Neutrophil (primary cell): Measurements from ENCODE around the gene G6PC3.

Experiments used
- H3K27ac ChIP-seq: fragments of 200-600 bp; sonication (generic); 2 replicates; pipeline ENCODE4 v1.5.1; 2016; ENCODE audit warnings: mild to moderate bottlenecking, moderate library complexity
- H3K27me3 ChIP-seq: fragments of 200-600 bp; sonication (generic); 2 replicates; pipeline ENCODE4 v1.6.0; 2016; ENCODE audit warnings: mild to moderate bottlenecking
- H3K36me3 ChIP-seq: fragments of 200-600 bp; sonication (generic); 2 replicates; pipeline ENCODE4 v1.5.1; 2017
- H3K4me1 ChIP-seq, 2 experiments: fragments of 200-600 bp in 1 of 2; sonication (generic) in 1 of 2; 1 replicate in 1 of 2; 2 replicates in 1 of 2; pipeline versions ENCODE4 v1.5.1 to v1.6.1; 2013 to 2016; ENCODE audit warnings: low read depth in 1 of 2, low read length in 1 of 2, mild to moderate bottlenecking in 1 of 2, moderate library complexity in 1 of 2; ENCODE audit not compliant: control insufficient read depth in 1 of 2, insufficient read depth in 1 of 2
- H3K4me3 ChIP-seq, 2 experiments: fragments of 200-600 bp in 1 of 2; sonication (generic) in 1 of 2; 1 replicate in 1 of 2; 2 replicates in 1 of 2; pipeline ENCODE4 v1.5.1; 2013 to 2016; ENCODE audit warnings: low read depth in 1 of 2, low read length in 1 of 2, mild to moderate bottlenecking in 1 of 2, moderate library complexity in 1 of 2
- H3K9me3 ChIP-seq: fragments of 200-600 bp; sonication (generic); 2 replicates; pipeline ENCODE4 v1.5.1; 2016
- CTCF ChIP-seq: fragments of 200-600 bp; sonication (generic); IDR thresholded peaks from 2 replicates; pipeline ENCODE4 v1.5.1; 2016; ENCODE audit warnings: antibody characterized with exemption

Gene G6PC3

GRCh38 chr17:44083250-44083849 lies 12.8 kb downstream of the G6PC3 start:
- no peak overlapping the region for H3K27ac ChIP-seq
- H3K9me3 ChIP-seq: no peaks in the 10 kb centered on the region
- no peaks in the 10 kb centered on the region for H3K27me3 ChIP-seq
- no peaks in the 10 kb centered on the region for H3K4me1 ChIP-seq
- peaks cover 99% of the 10 kb centered on the region for H3K36me3 ChIP-seq
- TF ChIP-seq CTCF: no peak
- no peak overlapping the region for H3K4me3 ChIP-seq

- H3K36me3 ChIP-seq: peaks cover 99% of the 10 kb centered on the region
- no peak overlapping the region for H3K27ac ChIP-seq
- H3K27me3 ChIP-seq: no peaks in the 10 kb centered on the region
- no peak overlapping the region for H3K4me3 ChIP-seq
- H3K4me1 ChIP-seq: no peaks in the 10 kb centered on the region
- no peaks in the 10 kb centered on the region for H3K9me3 ChIP-seq
- no peak for TF ChIP-seq CTCF
These were observed 13.6 kb downstream of the G6PC3 start for GRCh38 chr17:44084131-44084538.

GRCh38 chr17:44084921-44085320 lies 14.4 kb downstream of the G6PC3 start:
- Histone ChIP-seq H3K27me3 (no peaks in the 10 kb centered on the region), H3K27ac (no peak overlapping the region), H3K9me3 (no peaks in the 10 kb centered on the region), H3K36me3 (peaks cover 97% of the 10 kb centered on the region), H3K4me1 (no peaks in the 10 kb centered on the region), H3K4me3 (no peak overlapping the region)
- no peak for TF ChIP-seq CTCF

- no peak overlapping the region for H3K4me3 ChIP-seq
- H3K36me3 ChIP-seq: peaks cover 97% of the 10 kb centered on the region
- H3K27ac ChIP-seq: no peak overlapping the region
- no peaks in the 10 kb centered on the region for H3K4me1 ChIP-seq
- no peak for TF ChIP-seq CTCF
- no peaks in the 10 kb centered on the region for H3K9me3 ChIP-seq
- H3K27me3 ChIP-seq: no peaks in the 10 kb centered on the region
These were observed 15.4 kb downstream of the G6PC3 start for GRCh38 chr17:44085908-44086307.

GRCh38 chr17:44086364-44087311 lies 16.1 kb downstream of the G6PC3 start:
- H3K27me3 ChIP-seq: no peaks in the 10 kb centered on the region
- peaks cover 97% of the 10 kb centered on the region for H3K36me3 ChIP-seq
- H3K4me1 ChIP-seq: no peaks in the 10 kb centered on the region
- TF ChIP-seq CTCF: no peak
- H3K4me3 ChIP-seq: no peak overlapping the region
- no peaks in the 10 kb centered on the region for H3K9me3 ChIP-seq
- no peak overlapping the region for H3K27ac ChIP-seq
